IMR-90 (cell line): ENCODE data around the gene TGM6. TPM values are rescaled to one million over a fixed set of nuclear protein-coding genes. Genes with fewer than 3 reads are reported as not detected.

Experiments used
- ATAC-seq: fragments of 200-7000 bp; cut with Tn5 transposase; 2 replicates; pipeline ENCODE4 v1.9.1; 2020; ENCODE audit warnings: low read depth, mild to moderate bottlenecking, moderate library complexity
- BruUV-seq: library from RNA; stranded (reverse); fragments of 400-500 nt; replicated peaks from 2 replicates; lab custom pipeline; 2021; lab: Mats Ljungman, UMichigan
- CTCF ChIA-PET: fragments of 300-600 bp; formaldehyde crosslinking; extraction: SDS; loops from one replicate; lab custom pipeline; 2021; ENCODE audit warnings: antibody characterized with exemption; lab: Yijun Ruan, JAX
- POLR2A ChIA-PET: fragments of 300-600 bp; sonication (Branson Sonifier 250); formaldehyde crosslinking; loops from one replicate; lab custom pipeline; 2022; ENCODE audit warnings: antibody characterized with exemption; ENCODE audit not compliant: unreplicated experiment; lab: Charles Lee
- DNase-seq: peaks from one replicate; pipeline ENCODE4 v3.0.0; 2013
- H2AFZ ChIP-seq: replicated peaks from 2 replicates; pipeline ENCODE3; 2013; ENCODE audit warnings: low read length, mild to moderate bottlenecking; ENCODE audit not compliant: poor library complexity
- H2AK5ac ChIP-seq: 2 replicates; pipeline ENCODE4 v1.6.1; 2013; ENCODE audit warnings: low read depth, low read length, inconsistent platforms
- H2AK9ac ChIP-seq: replicated peaks from 2 replicates; pipeline ENCODE3; 2013; ENCODE audit warnings: mild to moderate bottlenecking, low read depth, low read length, moderate library complexity; ENCODE audit not compliant: poor library complexity
- H2BK120ac ChIP-seq: 2 replicates; pipeline ENCODE4 v1.6.1; 2013; ENCODE audit warnings: low read depth, low read length, inconsistent platforms
- H2BK15ac ChIP-seq: 3 replicates; pipeline ENCODE4 v1.6.1; 2013; ENCODE audit warnings: low read depth, low read length, inconsistent platforms
- H2BK20ac ChIP-seq: 2 replicates; pipeline ENCODE4 v1.6.1; 2013; ENCODE audit warnings: low read depth, mild to moderate bottlenecking, inconsistent platforms, low read length, moderate library complexity
- H2BK5ac ChIP-seq: 2 replicates; pipeline ENCODE4 v1.6.1; 2013; ENCODE audit warnings: mild to moderate bottlenecking, low read depth, low read length, inconsistent platforms; ENCODE audit not compliant: poor library complexity, severe bottlenecking
- H3K14ac ChIP-seq: replicated peaks from 2 replicates; pipeline ENCODE4 v1.6.1; 2013; ENCODE audit warnings: low read depth, low read length, inconsistent platforms
- H3K18ac ChIP-seq: 2 replicates; pipeline ENCODE4 v1.6.1; 2013; ENCODE audit warnings: low read depth, low read length, control low read depth
- H3K23ac ChIP-seq: 2 replicates; pipeline ENCODE4 v1.6.1; 2013; ENCODE audit warnings: low read depth, low read length, inconsistent platforms
- H3K27ac ChIP-seq: 2 replicates; pipeline ENCODE4 v1.5.1; 2013; ENCODE audit warnings: mild to moderate bottlenecking, control low read depth, low read length; ENCODE audit not compliant: insufficient read depth
- H3K27me3 ChIP-seq: 2 replicates; pipeline ENCODE4 v1.6.1; 2013; ENCODE audit warnings: low read length; ENCODE audit not compliant: control insufficient read depth, insufficient read depth
- H3K36me3 ChIP-seq: 2 replicates; pipeline ENCODE4 v1.6.1; 2013; ENCODE audit warnings: low read length, mixed read lengths; ENCODE audit not compliant: control insufficient read depth, insufficient read depth
- H3K4ac ChIP-seq: 2 replicates; pipeline ENCODE4 v1.6.1; 2013; ENCODE audit warnings: low read depth, low read length, inconsistent platforms
- H3K4me1 ChIP-seq: 2 replicates; pipeline ENCODE4 v1.6.1; 2013; ENCODE audit warnings: low read length, mixed read lengths; ENCODE audit not compliant: control insufficient read depth, insufficient read depth
- H3K4me2 ChIP-seq: 2 replicates; pipeline ENCODE4 v1.6.1; 2013; ENCODE audit warnings: low read depth, mild to moderate bottlenecking, control low read depth, low read length, moderate library complexity
- H3K4me3 ChIP-seq: 2 replicates; pipeline ENCODE4 v1.5.1; 2013; ENCODE audit warnings: low read depth, mild to moderate bottlenecking, control low read depth, low read length, moderate library complexity; ENCODE audit not compliant: insufficient read depth
- H3K56ac ChIP-seq: 2 replicates; pipeline ENCODE4 v1.6.1; 2013; ENCODE audit warnings: low read length, inconsistent platforms; ENCODE audit not compliant: insufficient read depth; ENCODE audit errors: extremely low read depth
- H3K79me1 ChIP-seq, 2 experiments: 2 replicates each; pipeline ENCODE4 v1.6.1; 2013; ENCODE audit warnings: low read length in 2 of 2, inconsistent platforms in 1 of 2, low read depth in 1 of 2
- H3K9ac ChIP-seq: 2 replicates; pipeline ENCODE4 v1.6.1; 2013; ENCODE audit warnings: low read depth, low read length, control low read depth
- H3K9me1 ChIP-seq: 2 replicates; pipeline ENCODE4 v1.6.1; 2013; ENCODE audit warnings: low read length, inconsistent platforms; ENCODE audit not compliant: insufficient read depth
- H3K9me3 ChIP-seq: 2 replicates; pipeline ENCODE4 v1.6.1; 2013; ENCODE audit warnings: low read length; ENCODE audit not compliant: control insufficient read depth, insufficient read depth
- H4K20me1 ChIP-seq: 2 replicates; pipeline ENCODE4 v1.6.1; 2013; ENCODE audit warnings: low read length, inconsistent platforms; ENCODE audit not compliant: insufficient read depth
- H4K5ac ChIP-seq: 2 replicates; pipeline ENCODE4 v1.6.1; 2013; ENCODE audit warnings: mild to moderate bottlenecking, low read depth, low read length, control low read depth
- H4K8ac ChIP-seq, 2 experiments: 2 replicates each; pipeline ENCODE4 v1.6.1; 2013; ENCODE audit warnings: low read depth in 2 of 2, low read length in 2 of 2, control low read depth in 1 of 2, inconsistent platforms in 1 of 2
- H4K91ac ChIP-seq: 2 replicates; pipeline ENCODE4 v1.6.1; 2013; ENCODE audit warnings: low read depth, low read length, inconsistent platforms; ENCODE audit not compliant: insufficient read depth
- BHLHE40 ChIP-seq: fragments of 150-350 bp; IDR thresholded peaks from 2 replicates; pipeline ENCODE4 v1.6.1; 2016; ENCODE audit warnings: mild to moderate bottlenecking, low read depth, low read length
- CHD1 ChIP-seq: IDR thresholded peaks from 2 replicates; pipeline ENCODE4 v1.6.1; 2012; ENCODE audit warnings: low read depth, low read length, improper control_type of control experiment
- MAFK ChIP-seq: IDR thresholded peaks from 2 replicates; pipeline ENCODE4 v1.6.1; 2012; ENCODE audit warnings: low read depth, low read length, improper control_type of control experiment
- RCOR1 ChIP-seq: IDR thresholded peaks from 2 replicates; pipeline ENCODE4 v1.6.1; 2012; ENCODE audit warnings: mild to moderate bottlenecking, low read length, improper control_type of control experiment; ENCODE audit not compliant: insufficient replicate concordance
- RFX5 ChIP-seq: IDR thresholded peaks from 2 replicates; pipeline ENCODE4 v1.8.0; 2012; ENCODE audit warnings: low read depth, mild to moderate bottlenecking, low read length, moderate library complexity
- SMC3 ChIP-seq: fragments of 150-350 bp; IDR thresholded peaks from 2 replicates; pipeline ENCODE4 v1.6.1; 2016; ENCODE audit warnings: low read depth, mild to moderate bottlenecking, antibody characterized with exemption, low read length, moderate library complexity
- WGBS, 2 experiments: methylation state at CpG; one replicate each; pipeline versions ENCODE4 v1.1.5 to v1.1.7; 2013; ENCODE audit warnings: missing lambda C conversion rate in 2 of 2; ENCODE audit not compliant: insufficient read length in 1 of 2; ENCODE audit errors: extremely low coverage in 2 of 2; 5-methylcytosine and 5-hydroxymethylcytosine counted together
- dilution Hi-C: fragments of 300-500 bp; cut with HindIII; formaldehyde crosslinking; loops from one replicate; pipeline ENCODE4 v1.14.3; 2018; ENCODE audit warnings: low sequenced_read_pairs; ENCODE audit not compliant: unreplicated experiment
- in situ Hi-C: fragments of 300-500 bp; cut with MboI; formaldehyde crosslinking; loops from 3 replicates; pipeline ENCODE4 v1.14.3; 2019; ENCODE audit warnings: low sequenced_read_pairs, inconsistent platforms, mixed read lengths
- intact Hi-C: fragments of 100-400 bp; cut with micrococcal nuclease; formaldehyde crosslinking; loops from 2 replicates; pipeline ENCODE4 v1.10.0; 2022
- polyA plus RNA-seq, 3 experiments: library from polyadenylated mRNA; depleted of rRNA; stranded (reverse); fragments of >200 nt; gene quantifications; 2 replicates each; pipeline ENCODE4 v1.2.3, GENCODE V29; 2012; ENCODE audit warnings: low replicate concordance in 1 of 3
- total RNA-seq: library from RNA; depleted of rRNA; stranded (reverse); fragments of >200 nt; gene quantifications from 2 replicates; pipeline ENCODE4 v1.2.3, GENCODE V29; 2012
- TF ChIP-seq, protein P1 (sequence below): fragments of 150-350 bp; IDR thresholded peaks from 2 replicates; pipeline ENCODE4 v1.6.1; 2016; ENCODE audit warnings: low read depth, mild to moderate bottlenecking, low read length, moderate library complexity, borderline replicate concordance
- TF ChIP-seq, protein P2 (sequence below): conservative IDR thresholded peaks from 2 replicates; pipeline ENCODE4 v1.5.1; 2012; ENCODE audit warnings: mild to moderate bottlenecking, low read depth, low read length, improper control_type of control experiment
- TF ChIP-seq, protein P3 (sequence below): fragments of 150-350 bp; IDR thresholded peaks from 2 replicates; pipeline ENCODE4 v1.6.1; 2017; ENCODE audit warnings: mild to moderate bottlenecking, antibody characterized with exemption, low read length, low read depth

TGM6 gene
- total and polyA plus RNA-seq, 2 of the 4 experiments (the other 2 are of a cell fraction): not detected

DNA sequence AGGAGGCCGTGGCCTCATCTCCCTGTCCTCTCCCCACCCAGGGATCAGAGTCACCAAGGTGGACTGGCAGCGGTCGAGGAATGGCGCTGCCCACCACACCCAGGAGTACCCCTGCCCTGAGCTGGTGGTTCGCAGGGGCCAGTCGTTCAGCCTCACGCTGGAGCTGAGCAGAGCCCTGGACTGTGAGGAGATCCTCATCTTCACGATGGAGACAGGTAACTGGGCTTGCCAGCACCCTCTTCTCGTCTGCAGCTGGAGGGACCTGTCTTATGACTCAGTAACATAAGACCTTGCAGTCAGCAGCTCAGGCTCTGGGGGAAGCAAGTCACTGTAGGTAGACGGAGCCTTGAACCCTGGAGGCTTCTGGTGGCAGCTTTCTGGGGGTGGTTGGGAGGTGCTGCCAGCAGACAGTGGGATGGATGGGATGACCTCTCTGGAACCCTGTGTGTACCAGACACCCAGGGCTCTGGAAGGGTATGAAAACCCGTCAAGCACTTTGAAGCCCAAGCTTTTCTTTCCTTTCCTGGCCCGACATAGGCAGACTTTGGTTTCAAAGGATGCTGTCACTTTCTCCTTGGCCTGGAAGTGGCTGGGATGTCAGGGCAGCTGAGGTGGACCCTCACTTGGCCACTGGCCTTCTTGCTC lies 13.8 kb downstream of the TGM6 start:
- 20% methylated on average over 2 of the region's 12 CpGs; no CpG with 5 or more reads in 1 of the 2 experiments for WGBS, 2 experiments
- Histone ChIP-seq H3K4me2 (no peak overlapping the region), H2AFZ (no peak overlapping the region), H2AK5ac (no peak overlapping the region), H3K79me1 (no peaks in the 10 kb centered on the region), H2BK20ac (no peak overlapping the region), H4K91ac (no peak overlapping the region), H4K5ac (no peak overlapping the region), H3K23ac (no peak overlapping the region), H3K18ac (no peak overlapping the region), H3K4me1 (no peaks in the 10 kb centered on the region), H3K56ac (no peak overlapping the region), H3K27ac (no peak overlapping the region), H3K27me3 (peaks cover 4% of the 10 kb centered on the region), H2BK15ac (no peak overlapping the region), H2BK120ac (no peak overlapping the region), H3K36me3 (no peaks in the 10 kb centered on the region), H3K9ac (no peak overlapping the region), H2BK5ac (no peak overlapping the region), H3K14ac (no peak overlapping the region), H2AK9ac (peak overlapping the region; percentile 3), H3K4me3 (no peak overlapping the region), H4K8ac (no peak overlapping the region), H3K9me1 (no peaks in the 10 kb centered on the region), H3K4ac (no peak overlapping the region), H3K9me3 (no peaks in the 10 kb centered on the region), H4K20me1 (no peaks in the 10 kb centered on the region)
- no peak for TF ChIP-seq SMC3
- no peak for TF ChIP-seq MAFK
- no peak for TF ChIP-seq RCOR1
- no peak for TF ChIP-seq RFX5
- TF ChIP-seq, protein P1, sequence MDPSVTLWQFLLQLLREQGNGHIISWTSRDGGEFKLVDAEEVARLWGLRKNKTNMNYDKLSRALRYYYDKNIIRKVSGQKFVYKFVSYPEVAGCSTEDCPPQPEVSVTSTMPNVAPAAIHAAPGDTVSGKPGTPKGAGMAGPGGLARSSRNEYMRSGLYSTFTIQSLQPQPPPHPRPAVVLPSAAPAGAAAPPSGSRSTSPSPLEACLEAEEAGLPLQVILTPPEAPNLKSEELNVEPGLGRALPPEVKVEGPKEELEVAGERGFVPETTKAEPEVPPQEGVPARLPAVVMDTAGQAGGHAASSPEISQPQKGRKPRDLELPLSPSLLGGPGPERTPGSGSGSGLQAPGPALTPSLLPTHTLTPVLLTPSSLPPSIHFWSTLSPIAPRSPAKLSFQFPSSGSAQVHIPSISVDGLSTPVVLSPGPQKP: no peak
- TF ChIP-seq, protein P2, sequence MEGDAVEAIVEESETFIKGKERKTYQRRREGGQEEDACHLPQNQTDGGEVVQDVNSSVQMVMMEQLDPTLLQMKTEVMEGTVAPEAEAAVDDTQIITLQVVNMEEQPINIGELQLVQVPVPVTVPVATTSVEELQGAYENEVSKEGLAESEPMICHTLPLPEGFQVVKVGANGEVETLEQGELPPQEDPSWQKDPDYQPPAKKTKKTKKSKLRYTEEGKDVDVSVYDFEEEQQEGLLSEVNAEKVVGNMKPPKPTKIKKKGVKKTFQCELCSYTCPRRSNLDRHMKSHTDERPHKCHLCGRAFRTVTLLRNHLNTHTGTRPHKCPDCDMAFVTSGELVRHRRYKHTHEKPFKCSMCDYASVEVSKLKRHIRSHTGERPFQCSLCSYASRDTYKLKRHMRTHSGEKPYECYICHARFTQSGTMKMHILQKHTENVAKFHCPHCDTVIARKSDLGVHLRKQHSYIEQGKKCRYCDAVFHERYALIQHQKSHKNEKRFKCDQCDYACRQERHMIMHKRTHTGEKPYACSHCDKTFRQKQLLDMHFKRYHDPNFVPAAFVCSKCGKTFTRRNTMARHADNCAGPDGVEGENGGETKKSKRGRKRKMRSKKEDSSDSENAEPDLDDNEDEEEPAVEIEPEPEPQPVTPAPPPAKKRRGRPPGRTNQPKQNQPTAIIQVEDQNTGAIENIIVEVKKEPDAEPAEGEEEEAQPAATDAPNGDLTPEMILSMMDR: no peak
- no peak for TF ChIP-seq BHLHE40
- no peak for TF ChIP-seq CHD1
- TF ChIP-seq, protein P3, sequence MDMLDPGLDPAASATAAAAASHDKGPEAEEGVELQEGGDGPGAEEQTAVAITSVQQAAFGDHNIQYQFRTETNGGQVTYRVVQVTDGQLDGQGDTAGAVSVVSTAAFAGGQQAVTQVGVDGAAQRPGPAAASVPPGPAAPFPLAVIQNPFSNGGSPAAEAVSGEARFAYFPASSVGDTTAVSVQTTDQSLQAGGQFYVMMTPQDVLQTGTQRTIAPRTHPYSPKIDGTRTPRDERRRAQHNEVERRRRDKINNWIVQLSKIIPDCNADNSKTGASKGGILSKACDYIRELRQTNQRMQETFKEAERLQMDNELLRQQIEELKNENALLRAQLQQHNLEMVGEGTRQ: no peak
- CTCF ChIA-PET: no interaction called here
- in situ Hi-C loops: no loop called here
- BruUV-seq: no TSS peak
- dilution Hi-C loops: no loop called here
- DNase-seq (no peak), ATAC-seq (no peak)
- POLR2A ChIA-PET: no interaction called here
- intact Hi-C loops: no loop called here
